ENCODE results near the gene OSBPL2.

DNA sequence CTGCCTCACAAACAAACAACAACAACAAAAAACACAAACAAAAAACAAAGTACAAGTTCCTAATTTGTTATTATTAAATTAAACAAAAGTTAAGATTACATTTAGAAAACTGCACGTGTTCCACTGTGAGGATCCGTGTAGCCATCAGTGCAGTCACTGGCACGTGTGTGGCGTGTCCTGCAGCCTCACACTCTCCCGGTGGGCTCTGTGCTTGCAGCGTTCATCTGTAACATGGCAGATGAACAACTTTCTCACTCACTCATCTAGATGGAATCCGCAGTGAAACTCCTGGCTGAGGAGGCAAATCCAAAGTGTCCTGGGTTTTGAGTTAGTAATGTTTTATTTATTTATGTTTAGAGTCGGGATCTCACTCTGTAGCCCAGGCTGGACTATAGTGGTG, 51.6 kb downstream of the OSBPL2 start:
- no peak for TF ChIP-seq EZH2phosphoT487 (IDR thresholded peaks at IDR 0.05; ENCODE audit: insufficient read depth, low read depth)
- TF ChIP-seq EZH2 (IDR thresholded peaks at IDR 0.05; ENCODE audit: insufficient read depth, poor library complexity, severe bottlenecking) = no peak
